NK-92 (cell line): ENCODE results near the gene LENG9.

Source experiments
- DNase-seq: peaks from one replicate; lab custom pipeline; 2025; ENCODE audit not compliant: unreplicated experiment; lab: John Stamatoyannopoulos, UW

LENG9 gene

DNA sequence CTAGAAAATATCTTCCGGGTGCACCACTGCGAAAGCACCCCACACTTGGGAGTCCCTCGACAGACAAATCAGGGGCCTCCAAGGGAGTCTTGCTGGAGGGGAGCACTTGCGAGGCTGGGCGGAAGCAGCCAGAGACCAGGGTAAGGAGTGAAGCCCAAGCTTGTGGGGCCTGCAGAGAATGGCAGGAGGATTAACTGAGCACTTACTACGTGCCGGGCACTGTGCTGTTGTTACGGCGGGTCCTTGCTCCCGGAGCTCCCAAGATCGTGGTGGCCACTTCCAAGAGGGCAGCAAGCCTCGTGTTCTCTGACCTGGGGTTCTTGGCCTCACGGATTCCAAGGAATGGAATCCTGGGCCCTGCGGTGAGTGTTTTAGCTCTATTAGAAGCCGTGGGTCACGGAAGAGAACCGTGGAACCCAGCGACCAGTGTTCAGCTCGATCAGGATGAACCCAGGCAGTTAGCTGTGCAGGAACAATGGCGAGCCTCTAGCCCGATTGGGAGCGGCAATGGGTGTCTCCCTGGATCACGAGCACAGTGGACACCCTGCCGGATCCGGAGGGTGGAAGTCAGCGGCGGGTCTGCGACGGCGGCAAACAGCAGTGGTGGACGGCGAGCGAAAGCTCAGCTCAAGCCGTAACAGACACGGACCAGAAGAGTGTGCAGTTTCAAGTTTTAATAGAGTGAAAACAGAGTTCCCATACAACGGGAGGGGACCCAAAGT lies 38.8 kb downstream of the LENG9 start:
- no peak for DNase-seq

DNA sequence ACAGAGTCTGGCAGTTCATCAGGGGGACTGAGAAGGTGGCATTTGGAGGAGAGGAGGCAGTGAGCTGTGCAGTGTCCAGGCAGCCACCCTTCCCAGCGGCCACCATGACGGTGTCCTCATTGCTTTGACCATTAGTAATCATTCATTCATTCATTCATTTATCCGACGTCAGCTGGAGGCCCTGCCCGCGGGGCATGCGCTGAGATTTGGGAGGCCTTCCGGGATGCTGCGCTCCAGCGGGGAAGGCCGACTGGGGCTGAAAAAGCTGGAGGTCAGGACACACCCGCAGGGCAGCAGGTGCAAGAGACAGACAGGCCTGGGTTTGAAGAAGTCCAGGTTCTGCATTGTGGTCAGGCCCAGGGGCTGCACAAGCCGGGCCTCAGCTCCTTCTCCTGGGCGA lies 39.4 kb downstream of the LENG9 start:
- no peak for DNase-seq

DNA sequence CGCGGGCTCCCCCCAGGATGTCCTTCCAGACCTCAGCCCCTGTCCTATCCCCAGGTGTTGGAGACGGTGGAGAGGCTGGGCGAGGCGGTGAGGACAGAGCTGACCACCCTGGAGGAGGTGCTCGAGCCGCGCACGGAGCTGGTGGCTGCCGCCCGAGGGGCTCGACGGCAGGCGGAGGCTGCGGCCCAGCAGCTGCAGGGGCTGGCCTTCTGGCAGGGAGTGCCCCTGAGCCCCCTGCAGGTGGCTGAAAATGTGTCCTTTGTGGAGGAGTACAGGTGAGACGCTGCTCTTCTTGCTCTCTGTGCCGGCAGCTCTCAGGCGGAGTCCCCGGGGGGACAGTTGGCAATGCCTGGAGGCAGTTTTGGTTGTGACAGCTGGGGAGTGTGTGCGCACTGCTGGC lies 41.4 kb downstream of the LENG9 start:
- DNase-seq: no peak

DNA sequence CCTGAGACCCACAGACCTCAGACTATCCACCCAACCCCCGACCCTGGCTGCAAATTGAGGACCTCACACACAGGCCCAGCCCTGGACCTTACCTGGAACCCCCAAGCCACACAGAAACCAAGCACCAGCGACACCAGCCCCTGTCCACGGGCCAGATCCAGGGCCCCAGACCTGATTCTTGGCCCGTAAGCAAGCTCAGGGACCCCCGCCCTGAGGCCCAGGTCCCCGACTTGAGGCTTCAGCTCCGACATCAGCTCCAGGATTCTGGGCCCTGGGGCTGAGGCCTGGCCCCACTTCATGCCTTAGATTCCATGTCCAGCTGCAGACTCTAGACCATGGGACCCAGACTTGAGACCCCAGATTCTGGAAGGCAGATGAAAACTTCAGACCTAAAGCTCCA lies 42.1 kb downstream of the LENG9 start:
- no peak for DNase-seq

DNA sequence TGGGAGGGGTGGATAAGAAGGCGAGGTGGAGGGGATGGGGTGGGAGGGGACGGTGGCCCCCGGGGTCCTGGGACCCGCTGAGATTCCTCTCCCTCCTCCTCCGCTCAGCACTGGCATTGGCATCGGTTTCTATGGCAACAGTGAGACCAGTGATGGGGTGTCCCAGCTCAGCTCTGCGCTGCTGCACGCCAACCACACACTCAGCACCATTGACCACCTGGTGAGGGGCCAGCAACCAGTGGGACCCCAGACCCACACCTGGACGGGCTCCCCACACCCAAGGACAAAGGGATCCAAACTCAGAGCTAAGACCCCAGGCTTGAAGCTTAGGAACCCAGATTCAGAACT lies 42.4 kb downstream of the LENG9 start:
- no peak for DNase-seq

DNA sequence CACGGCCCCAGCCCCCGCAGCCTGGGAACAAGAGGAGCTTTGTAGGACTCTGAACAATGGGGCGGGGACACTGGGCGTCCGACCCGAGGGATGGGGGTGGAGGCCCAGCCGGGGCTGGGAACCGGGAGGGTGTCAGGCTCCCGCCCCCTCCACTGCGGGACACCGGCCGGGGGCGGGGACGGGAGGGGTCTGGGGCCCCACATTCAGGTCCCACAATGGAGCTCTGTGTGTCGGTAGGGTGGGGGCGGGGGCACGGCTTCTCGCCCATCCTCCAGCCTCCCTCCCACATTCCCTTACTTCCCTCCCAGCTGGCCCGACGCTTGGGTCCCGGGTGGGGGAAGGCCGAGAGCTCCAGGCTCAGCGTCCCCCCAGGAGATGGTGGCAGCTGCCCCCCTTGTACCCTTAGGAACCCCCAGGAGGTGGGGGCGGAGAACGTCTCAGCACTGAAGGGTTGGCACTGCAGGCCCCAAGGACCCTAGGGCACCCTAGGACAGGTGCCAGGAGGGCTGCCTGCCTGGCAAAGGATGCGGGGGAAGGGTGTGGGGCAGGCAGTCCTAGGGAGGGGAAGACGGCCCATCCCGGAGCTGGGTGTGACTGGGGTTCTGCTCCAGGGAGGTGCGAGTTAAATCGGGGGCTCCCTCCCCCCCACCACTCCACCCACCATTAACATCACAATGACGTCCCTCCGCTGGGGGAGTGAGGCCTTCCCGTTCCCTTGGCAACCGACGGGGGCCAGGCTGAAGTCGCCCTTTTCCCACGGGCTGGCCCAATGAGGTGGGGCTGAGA lies 43.0 kb downstream of the LENG9 start:
- DNase-seq: no peak

DNA sequence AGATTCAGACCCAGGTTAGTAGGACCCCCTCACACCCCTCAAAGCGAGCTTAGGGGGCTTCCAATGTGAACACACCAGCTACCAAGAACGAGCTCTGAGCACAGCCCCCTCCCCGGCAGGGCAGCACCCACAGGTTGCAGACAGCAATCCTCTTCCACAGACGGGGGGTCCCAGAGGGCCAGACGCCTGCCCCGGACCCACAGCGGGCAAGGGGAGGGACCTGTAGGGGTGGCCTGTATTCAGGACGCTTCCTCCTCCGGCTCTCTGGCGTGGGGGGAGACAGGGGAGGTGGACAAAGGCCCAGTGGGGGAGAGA lies 43.6 kb downstream of the LENG9 start:
- no peak for DNase-seq

DNA sequence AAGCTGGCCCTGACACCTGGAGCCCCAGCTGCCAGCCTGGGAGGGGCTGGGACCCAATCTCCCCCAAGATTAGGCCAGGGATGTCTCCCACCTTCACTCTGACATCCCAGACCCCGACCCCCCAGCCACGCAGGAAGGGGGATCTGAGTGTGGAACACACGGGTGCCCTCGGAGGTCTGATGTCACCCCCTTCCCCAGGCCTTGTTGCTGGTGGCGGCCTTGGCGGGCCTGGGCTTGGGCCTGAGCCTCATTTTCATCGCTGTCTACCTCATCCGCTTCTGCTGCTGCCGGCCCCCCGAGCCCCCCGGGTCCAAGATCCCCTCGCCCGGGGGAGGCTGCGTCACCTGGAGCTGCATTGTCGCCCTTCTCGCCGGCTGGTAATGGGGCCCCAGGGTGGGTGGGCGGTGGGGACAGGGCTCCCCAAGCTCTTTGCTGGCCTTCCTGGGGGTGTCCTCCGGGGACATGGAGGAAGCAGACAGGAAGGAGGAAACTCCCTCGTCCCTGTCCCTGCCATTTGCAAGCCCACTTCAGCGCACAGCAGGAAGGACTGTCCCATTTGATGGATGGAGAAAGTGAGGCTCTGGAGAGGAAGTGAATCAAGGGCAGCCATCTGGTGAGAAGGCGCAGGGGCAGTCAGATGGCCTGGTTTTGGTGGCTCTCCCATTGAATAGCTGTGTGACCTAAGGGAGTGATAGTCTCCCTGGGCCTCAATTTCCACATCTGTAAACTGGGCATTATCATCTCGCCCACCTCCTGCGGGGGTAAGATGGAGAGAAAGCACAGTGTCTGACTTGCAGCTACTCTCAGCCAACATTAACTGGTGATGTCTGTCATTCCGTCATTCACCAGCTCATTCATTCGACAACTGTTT lies 44.4 kb downstream of the LENG9 start:
- DNase-seq: no peak

DNA sequence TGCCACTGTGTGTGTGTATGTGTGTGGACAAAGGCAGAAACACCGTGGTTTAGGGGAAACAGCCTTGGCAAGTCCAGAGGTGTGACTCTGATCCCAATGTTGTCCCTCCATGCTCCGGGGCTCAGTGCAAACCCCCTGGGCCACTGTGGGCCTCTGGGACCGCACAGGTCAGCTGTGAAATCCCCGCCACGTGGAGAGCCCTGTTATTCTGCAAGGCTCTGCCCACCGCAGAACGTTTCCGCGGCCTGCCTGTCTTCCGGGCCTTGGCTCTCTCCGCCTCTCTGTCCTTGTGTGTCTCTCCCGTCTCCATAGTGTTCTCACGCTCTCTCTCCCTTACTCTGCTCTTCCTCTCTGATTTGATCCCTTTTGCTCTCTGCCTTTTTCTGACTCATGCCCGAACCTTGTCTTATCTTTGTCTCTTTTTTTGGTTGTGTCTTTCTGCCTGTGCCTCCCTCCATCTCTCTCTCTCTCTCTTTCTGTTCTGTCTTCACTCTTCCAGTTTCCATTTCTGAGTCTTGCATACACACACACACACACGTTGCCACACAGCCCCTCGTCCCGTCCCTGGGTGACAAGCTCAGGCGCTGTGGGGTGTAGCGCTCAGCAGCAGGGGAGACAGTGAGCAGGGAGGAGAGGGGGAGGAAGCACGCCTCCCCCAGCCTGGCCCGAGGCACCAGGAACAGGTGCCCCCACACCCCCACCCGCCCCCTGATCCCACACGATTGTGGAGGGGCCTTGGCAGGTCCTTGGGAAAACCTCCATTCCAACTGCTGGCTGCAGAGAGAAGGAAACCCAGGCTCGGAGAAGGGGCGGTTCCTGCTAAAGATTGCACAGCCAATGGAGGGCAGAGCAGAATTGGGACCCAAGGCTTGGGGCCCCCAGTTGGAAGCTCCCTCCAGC lies 45.3 kb downstream of the LENG9 start:
- DNase-seq: no peak

DNA sequence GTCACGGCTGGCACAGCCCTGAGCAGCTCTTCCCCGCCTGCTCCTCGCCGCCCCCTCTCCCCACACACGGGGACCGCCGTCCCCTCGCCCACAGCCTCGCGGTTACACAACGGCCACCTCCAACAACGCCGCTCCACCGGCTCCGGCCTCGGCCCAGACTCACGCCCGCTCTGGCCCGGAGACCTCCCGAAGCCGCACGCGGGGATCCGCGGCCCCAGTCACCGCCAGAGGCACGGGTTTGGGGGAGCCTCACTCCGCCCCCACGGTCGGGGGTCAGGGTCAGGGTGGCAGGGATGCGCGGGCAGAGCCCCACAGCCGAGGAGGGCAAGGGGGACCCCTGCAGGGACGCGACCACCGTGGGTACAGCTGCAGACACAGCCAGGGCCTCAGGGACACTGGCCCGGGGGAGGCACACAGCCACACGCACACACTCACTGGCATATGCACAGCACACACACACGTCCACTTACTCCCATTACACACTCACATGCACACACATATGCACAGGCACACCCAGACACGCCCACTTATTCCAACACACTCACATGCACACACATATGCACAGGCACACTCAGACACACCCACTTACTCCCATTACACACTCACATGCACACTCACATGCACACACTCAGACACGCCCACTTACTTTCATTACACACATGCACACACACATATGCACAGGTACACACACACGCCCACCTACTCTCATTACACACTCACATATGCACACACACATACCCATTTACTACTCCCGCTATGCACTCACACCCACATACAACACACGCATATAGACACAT lies 46.7 kb downstream of the LENG9 start:
- DNase-seq: no peak

DNA sequence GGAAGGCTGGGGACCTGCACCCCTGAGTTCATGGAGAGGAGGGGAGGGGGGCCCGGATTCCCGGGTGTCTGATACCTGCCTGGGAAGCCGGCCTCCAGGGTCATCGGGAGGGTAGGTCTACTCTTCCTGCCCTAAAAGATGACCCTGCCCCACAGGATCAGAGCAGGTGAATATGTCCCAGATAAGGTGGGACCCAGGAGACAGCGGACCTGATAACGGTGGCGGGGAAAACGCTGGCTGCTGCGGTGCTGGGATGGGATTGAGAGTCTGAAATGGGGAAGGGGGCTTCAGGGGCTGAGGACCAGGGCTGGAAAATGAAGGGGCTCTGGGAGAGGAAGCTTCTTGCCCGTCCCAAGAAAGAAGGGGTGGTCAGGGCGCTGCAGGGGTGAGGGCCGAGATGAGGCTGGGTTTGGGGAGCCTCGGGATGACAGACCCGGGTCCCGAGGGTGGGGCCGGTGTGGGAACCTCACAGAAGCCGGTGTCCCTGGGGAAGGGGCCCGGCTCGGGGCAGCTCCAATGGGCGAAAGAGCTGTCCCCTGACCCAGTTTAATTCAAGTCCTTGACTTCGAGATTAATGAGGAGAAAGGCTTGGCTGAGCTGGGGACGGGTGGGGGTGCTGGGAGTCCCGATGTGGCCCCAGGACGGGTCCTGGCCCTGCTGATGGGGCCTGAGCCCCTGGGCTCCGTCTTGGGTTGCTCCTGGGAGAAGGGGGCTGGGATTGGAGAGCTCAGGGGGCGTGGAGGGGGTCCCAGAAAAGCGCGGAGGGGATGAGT lies 47.5 kb downstream of the LENG9 start:
- DNase-seq: no peak

DNA sequence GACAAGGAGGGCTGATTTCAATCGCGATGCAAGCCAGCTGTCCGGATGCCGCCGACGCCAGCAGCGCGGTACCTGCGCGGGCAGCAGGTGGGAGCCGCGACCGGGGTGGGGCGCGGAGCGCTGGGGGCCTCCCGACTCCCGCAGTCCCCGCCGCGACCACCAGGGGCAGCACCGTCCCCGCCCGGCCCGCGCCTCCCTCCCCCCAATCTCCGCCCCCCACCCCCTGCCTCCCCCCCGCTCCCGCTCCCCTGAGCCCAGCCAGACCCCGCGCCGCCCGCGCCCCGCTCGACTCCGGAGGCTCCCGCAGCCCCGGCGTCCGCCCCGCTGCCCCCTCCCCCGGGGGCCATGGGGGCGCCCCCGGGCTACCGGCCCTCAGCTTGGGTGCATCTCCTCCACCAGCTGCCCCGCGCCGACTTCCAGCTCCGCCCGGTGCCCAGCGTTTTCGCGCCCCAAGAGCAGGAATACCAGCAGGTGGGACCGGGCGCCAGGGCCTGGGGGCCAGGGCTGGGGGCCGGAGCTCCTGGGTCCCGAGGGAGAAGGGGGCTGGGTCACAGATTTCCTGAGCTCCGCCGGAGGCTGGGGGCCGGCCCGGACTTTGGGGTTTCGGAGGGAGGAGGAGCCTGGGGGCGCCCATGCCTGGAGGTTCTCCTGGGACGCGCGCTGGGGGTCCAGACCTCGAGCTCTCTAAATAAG lies 48.2 kb downstream of the LENG9 start, which contains the start of gene TTYH1:
Gene TTYH1, plus strand, starts transcription at position 257 of the 693 bp plus-strand sequence. Its CDS starts 89 bp downstream, at position 346.
- no peak for DNase-seq

DNA sequence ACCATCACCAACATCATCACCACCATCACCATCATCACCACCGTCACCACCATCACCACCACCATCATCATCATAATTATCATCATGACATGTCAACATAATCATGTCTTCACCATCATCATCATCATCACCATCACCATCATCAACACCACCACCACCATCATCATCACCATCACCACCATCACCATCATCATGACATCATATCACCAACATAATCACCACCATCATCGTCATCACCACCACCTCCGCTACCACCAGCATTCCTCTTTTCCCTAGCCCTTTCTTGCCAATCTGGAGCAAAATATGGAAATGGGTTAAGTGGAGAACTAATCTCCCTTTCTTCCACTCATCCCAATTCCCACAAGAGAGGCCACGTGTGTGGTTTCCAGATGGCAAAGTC lies 49.4 kb downstream of the LENG9 start:
- no peak for DNase-seq

DNA sequence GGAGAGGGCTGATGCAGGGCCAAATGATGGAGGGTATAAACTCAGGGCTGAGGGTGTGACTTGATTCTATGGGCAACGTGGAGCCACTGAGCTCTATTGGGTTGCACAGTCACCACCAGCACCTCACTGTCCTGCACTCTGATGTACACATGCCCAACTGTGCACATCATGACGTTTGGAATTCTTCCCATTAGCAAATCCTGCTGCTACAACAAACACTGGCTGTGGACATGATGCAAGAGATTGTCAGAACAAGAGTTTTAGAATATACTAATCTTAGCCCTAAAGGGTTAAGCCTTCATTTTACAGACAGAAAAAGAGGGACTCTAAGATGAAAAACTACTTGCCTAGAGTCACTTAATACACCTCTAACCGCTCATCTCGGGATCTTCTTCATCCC lies 50.7 kb downstream of the LENG9 start:
- DNase-seq: no peak
